IMR-90 (cell line): ENCODE data around the gene ARHGEF7. TPM values are rescaled to one million over a fixed set of nuclear protein-coding genes. Genes with fewer than 3 reads are reported as not detected.

Experiments used
- ATAC-seq: fragments of 200-7000 bp; cut with Tn5 transposase; 2 replicates; pipeline ENCODE4 v1.9.1; 2020; ENCODE audit warnings: low read depth, mild to moderate bottlenecking, moderate library complexity
- BruUV-seq: library from RNA; stranded (reverse); fragments of 400-500 nt; replicated peaks from 2 replicates; lab custom pipeline; 2021; lab: Mats Ljungman, UMichigan
- CTCF ChIA-PET: fragments of 300-600 bp; formaldehyde crosslinking; extraction: SDS; loops from one replicate; lab custom pipeline; 2021; ENCODE audit warnings: antibody characterized with exemption; lab: Yijun Ruan, JAX
- POLR2A ChIA-PET: fragments of 300-600 bp; sonication (Branson Sonifier 250); formaldehyde crosslinking; loops from one replicate; lab custom pipeline; 2022; ENCODE audit warnings: antibody characterized with exemption; ENCODE audit not compliant: unreplicated experiment; lab: Charles Lee
- DNase-seq: peaks from one replicate; pipeline ENCODE4 v3.0.0; 2013
- H2AFZ ChIP-seq: replicated peaks from 2 replicates; pipeline ENCODE3; 2013; ENCODE audit warnings: low read length, mild to moderate bottlenecking; ENCODE audit not compliant: poor library complexity
- H2AK5ac ChIP-seq: 2 replicates; pipeline ENCODE4 v1.6.1; 2013; ENCODE audit warnings: low read depth, low read length, inconsistent platforms
- H2AK9ac ChIP-seq: replicated peaks from 2 replicates; pipeline ENCODE3; 2013; ENCODE audit warnings: mild to moderate bottlenecking, low read depth, low read length, moderate library complexity; ENCODE audit not compliant: poor library complexity
- H2BK120ac ChIP-seq: 2 replicates; pipeline ENCODE4 v1.6.1; 2013; ENCODE audit warnings: low read depth, low read length, inconsistent platforms
- H2BK15ac ChIP-seq: 3 replicates; pipeline ENCODE4 v1.6.1; 2013; ENCODE audit warnings: low read depth, low read length, inconsistent platforms
- H2BK20ac ChIP-seq: 2 replicates; pipeline ENCODE4 v1.6.1; 2013; ENCODE audit warnings: low read depth, mild to moderate bottlenecking, inconsistent platforms, low read length, moderate library complexity
- H2BK5ac ChIP-seq: 2 replicates; pipeline ENCODE4 v1.6.1; 2013; ENCODE audit warnings: mild to moderate bottlenecking, low read depth, low read length, inconsistent platforms; ENCODE audit not compliant: poor library complexity, severe bottlenecking
- H3K14ac ChIP-seq: replicated peaks from 2 replicates; pipeline ENCODE4 v1.6.1; 2013; ENCODE audit warnings: low read depth, low read length, inconsistent platforms
- H3K18ac ChIP-seq: 2 replicates; pipeline ENCODE4 v1.6.1; 2013; ENCODE audit warnings: low read depth, low read length, control low read depth
- H3K23ac ChIP-seq: 2 replicates; pipeline ENCODE4 v1.6.1; 2013; ENCODE audit warnings: low read depth, low read length, inconsistent platforms
- H3K27ac ChIP-seq: 2 replicates; pipeline ENCODE4 v1.5.1; 2013; ENCODE audit warnings: mild to moderate bottlenecking, control low read depth, low read length; ENCODE audit not compliant: insufficient read depth
- H3K27me3 ChIP-seq: 2 replicates; pipeline ENCODE4 v1.6.1; 2013; ENCODE audit warnings: low read length; ENCODE audit not compliant: control insufficient read depth, insufficient read depth
- H3K36me3 ChIP-seq: 2 replicates; pipeline ENCODE4 v1.6.1; 2013; ENCODE audit warnings: low read length, mixed read lengths; ENCODE audit not compliant: control insufficient read depth, insufficient read depth
- H3K4ac ChIP-seq: 2 replicates; pipeline ENCODE4 v1.6.1; 2013; ENCODE audit warnings: low read depth, low read length, inconsistent platforms
- H3K4me1 ChIP-seq: 2 replicates; pipeline ENCODE4 v1.6.1; 2013; ENCODE audit warnings: low read length, mixed read lengths; ENCODE audit not compliant: control insufficient read depth, insufficient read depth
- H3K4me2 ChIP-seq: 2 replicates; pipeline ENCODE4 v1.6.1; 2013; ENCODE audit warnings: low read depth, mild to moderate bottlenecking, control low read depth, low read length, moderate library complexity
- H3K4me3 ChIP-seq: 2 replicates; pipeline ENCODE4 v1.5.1; 2013; ENCODE audit warnings: low read depth, mild to moderate bottlenecking, control low read depth, low read length, moderate library complexity; ENCODE audit not compliant: insufficient read depth
- H3K56ac ChIP-seq: 2 replicates; pipeline ENCODE4 v1.6.1; 2013; ENCODE audit warnings: low read length, inconsistent platforms; ENCODE audit not compliant: insufficient read depth; ENCODE audit errors: extremely low read depth
- H3K79me1 ChIP-seq, 2 experiments: 2 replicates each; pipeline ENCODE4 v1.6.1; 2013; ENCODE audit warnings: low read length in 2 of 2, inconsistent platforms in 1 of 2, low read depth in 1 of 2
- H3K9ac ChIP-seq: 2 replicates; pipeline ENCODE4 v1.6.1; 2013; ENCODE audit warnings: low read depth, low read length, control low read depth
- H3K9me1 ChIP-seq: 2 replicates; pipeline ENCODE4 v1.6.1; 2013; ENCODE audit warnings: low read length, inconsistent platforms; ENCODE audit not compliant: insufficient read depth
- H3K9me3 ChIP-seq: 2 replicates; pipeline ENCODE4 v1.6.1; 2013; ENCODE audit warnings: low read length; ENCODE audit not compliant: control insufficient read depth, insufficient read depth
- H4K20me1 ChIP-seq: 2 replicates; pipeline ENCODE4 v1.6.1; 2013; ENCODE audit warnings: low read length, inconsistent platforms; ENCODE audit not compliant: insufficient read depth
- H4K5ac ChIP-seq: 2 replicates; pipeline ENCODE4 v1.6.1; 2013; ENCODE audit warnings: mild to moderate bottlenecking, low read depth, low read length, control low read depth
- H4K8ac ChIP-seq, 2 experiments: 2 replicates each; pipeline ENCODE4 v1.6.1; 2013; ENCODE audit warnings: low read depth in 2 of 2, low read length in 2 of 2, control low read depth in 1 of 2, inconsistent platforms in 1 of 2
- H4K91ac ChIP-seq: 2 replicates; pipeline ENCODE4 v1.6.1; 2013; ENCODE audit warnings: low read depth, low read length, inconsistent platforms; ENCODE audit not compliant: insufficient read depth
- CTCF ChIP-seq: conservative IDR thresholded peaks from 2 replicates; pipeline ENCODE4 v1.5.1; 2012; ENCODE audit warnings: mild to moderate bottlenecking, low read depth, low read length, improper control_type of control experiment
- MAZ ChIP-seq: IDR thresholded peaks from 2 replicates; pipeline ENCODE4 v1.6.1; 2012; ENCODE audit warnings: low read depth, mild to moderate bottlenecking, low read length, improper control_type of control experiment, moderate library complexity, borderline replicate concordance
- NFE2L2 ChIP-seq: fragments of 150-350 bp; IDR thresholded peaks from 2 replicates; pipeline ENCODE4 v1.6.1; 2016; ENCODE audit warnings: low read depth, mild to moderate bottlenecking, low read length
- POLR2A ChIP-seq: IDR thresholded peaks from 2 replicates; pipeline ENCODE4 v1.6.1; 2012; ENCODE audit warnings: mild to moderate bottlenecking, low read depth, low read length
- RAD21 ChIP-seq: IDR thresholded peaks from 2 replicates; pipeline ENCODE4 v1.6.1; 2012; ENCODE audit warnings: low read length, improper control_type of control experiment
- RCOR1 ChIP-seq: IDR thresholded peaks from 2 replicates; pipeline ENCODE4 v1.6.1; 2012; ENCODE audit warnings: mild to moderate bottlenecking, low read length, improper control_type of control experiment; ENCODE audit not compliant: insufficient replicate concordance
- RFX5 ChIP-seq: IDR thresholded peaks from 2 replicates; pipeline ENCODE4 v1.8.0; 2012; ENCODE audit warnings: low read depth, mild to moderate bottlenecking, low read length, moderate library complexity
- SMC3 ChIP-seq: fragments of 150-350 bp; IDR thresholded peaks from 2 replicates; pipeline ENCODE4 v1.6.1; 2016; ENCODE audit warnings: low read depth, mild to moderate bottlenecking, antibody characterized with exemption, low read length, moderate library complexity
- USF2 ChIP-seq: fragments of 150-350 bp; IDR thresholded peaks from 2 replicates; pipeline ENCODE4 v1.6.1; 2017; ENCODE audit warnings: mild to moderate bottlenecking, antibody characterized with exemption, low read length, low read depth
- WGBS, 2 experiments: methylation state at CpG; one replicate each; pipeline versions ENCODE4 v1.1.5 to v1.1.7; 2013; ENCODE audit warnings: missing lambda C conversion rate in 2 of 2; ENCODE audit not compliant: insufficient read length in 1 of 2; ENCODE audit errors: extremely low coverage in 2 of 2; 5-methylcytosine and 5-hydroxymethylcytosine counted together
- dilution Hi-C: fragments of 300-500 bp; cut with HindIII; formaldehyde crosslinking; loops from one replicate; pipeline ENCODE4 v1.14.3; 2018; ENCODE audit warnings: low sequenced_read_pairs; ENCODE audit not compliant: unreplicated experiment
- in situ Hi-C: fragments of 300-500 bp; cut with MboI; formaldehyde crosslinking; loops from 3 replicates; pipeline ENCODE4 v1.14.3; 2019; ENCODE audit warnings: low sequenced_read_pairs, inconsistent platforms, mixed read lengths
- intact Hi-C: fragments of 100-400 bp; cut with micrococcal nuclease; formaldehyde crosslinking; loops from 2 replicates; pipeline ENCODE4 v1.10.0; 2022
- polyA plus RNA-seq, 3 experiments: library from polyadenylated mRNA; depleted of rRNA; stranded (reverse); fragments of >200 nt; gene quantifications; 2 replicates each; pipeline ENCODE4 v1.2.3, GENCODE V29; 2012; ENCODE audit warnings: low replicate concordance in 1 of 3
- total RNA-seq: library from RNA; depleted of rRNA; stranded (reverse); fragments of >200 nt; gene quantifications from 2 replicates; pipeline ENCODE4 v1.2.3, GENCODE V29; 2012

The ARHGEF7 gene
- total and polyA plus RNA-seq, 2 of the 4 experiments (the other 2 are of a cell fraction), result 32.9 to 59.0 TPM

GRCh38 chr13:111179908-111180760 is 65.0 kb downstream of the ARHGEF7 start:
- Histone ChIP-seq H4K8ac (no peak overlapping the region), H3K9me1 (peaks cover 32% of the 10 kb centered on the region), H3K9ac (no peak overlapping the region), H2AK5ac (no peak overlapping the region), H2BK15ac (no peak overlapping the region), H3K18ac (no peak overlapping the region), H3K27me3 (no peaks in the 10 kb centered on the region), H3K23ac (no peak overlapping the region), H4K91ac (no peak overlapping the region), H2BK5ac (no peak overlapping the region), H3K79me1 (peaks cover 60 to 95% of the 10 kb centered on the region in 2 experiments), H4K5ac (no peak overlapping the region), H3K36me3 (no peaks in the 10 kb centered on the region; the same call in 1 of the 2 replicates), H2BK120ac (no peak overlapping the region), H4K20me1 (peaks cover 89% of the 10 kb centered on the region), H3K14ac (no peak overlapping the region), H3K4ac (no peak overlapping the region), H2AFZ (no peak overlapping the region), H3K27ac (no peak overlapping the region), H2BK20ac (no peak overlapping the region), H3K9me3 (no peaks in the 10 kb centered on the region), H3K4me2 (no peak overlapping the region), H3K4me1 (peaks cover 8% of the 10 kb centered on the region), H2AK9ac (no peak overlapping the region), H3K4me3 (no peak overlapping the region), H3K56ac (no peak overlapping the region)
- POLR2A ChIA-PET, result no interaction called here
- no TSS peak for BruUV-seq
- intact Hi-C loops, result no loop called here
- 86% methylated on average over 1 of the region's 6 CpGs; no CpG with 5 or more reads in 1 of the 2 experiments for WGBS, 2 experiments
- in situ Hi-C loops, result no loop called here
- DNase-seq (no peak), ATAC-seq (peak; percentile 33)
- CTCF ChIA-PET, result interaction anchor here (0.9 kb wide), 1 partner anchor 64 kb away, joined by 3 read pairs; no protein-coding TSS in a partner anchor
- TF ChIP-seq POLR2A (no peak), RCOR1 (no peak), USF2 (no peak), MAZ (no peak), RFX5 (no peak), RAD21 (no peak), CTCF (no peak), NFE2L2 (no peak), SMC3 (no peak)
- dilution Hi-C loops, result no loop called here
